NCI-H82 treated with DMSO at 0.1 percent for 48 hours (cell line): ENCODE measurements around the gene POLR1B.
A peak's percentile ranks its signal among the peaks of the same experiment; 100 is the strongest.
"Not testable (repeated sequence)": the region's sequence is repeated elsewhere in the genome, so short reads cannot be mapped to it uniquely, and the experiment has no call there.

ENCODE experiments used
- DNase-seq: peaks from one replicate; lab custom pipeline; 2025; ENCODE audit not compliant: unreplicated experiment; lab: John Stamatoyannopoulos, UW

POLR1B gene

GRCh38 chr2:112597537-112598322, 55.5 kb downstream of the POLR1B start:
- no peak for DNase-seq

- no peak for DNase-seq
Measured at GRCh38 chr2:112600634-112601033, 58.4 kb downstream of the POLR1B start.

DNA sequence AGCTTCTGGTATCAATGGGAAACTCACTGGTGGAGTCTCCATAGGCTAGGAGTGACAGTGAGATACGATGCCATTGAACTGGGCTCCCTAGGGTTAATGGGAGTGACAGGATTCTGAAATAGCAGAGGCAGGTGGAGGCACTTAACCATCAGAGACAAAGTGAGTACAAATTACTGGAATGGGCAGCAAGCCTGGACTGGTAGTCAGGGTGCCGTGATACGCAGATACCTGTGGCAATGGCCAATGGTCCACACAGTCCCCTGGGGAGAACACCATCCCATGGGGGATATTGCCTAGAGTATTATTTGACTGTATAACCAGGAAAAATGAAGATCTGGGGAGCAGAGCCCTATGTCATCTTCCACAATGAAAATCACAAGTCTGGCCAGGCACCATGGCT, 59.5 kb downstream of the POLR1B start:
- no peak for DNase-seq

GRCh38 chr2:112602917-112603316, 60.7 kb downstream of the POLR1B start:
- no peak for DNase-seq

- no peak for DNase-seq
Measured at GRCh38 chr2:112603731-112604130, 61.5 kb downstream of the POLR1B start.

GRCh38 chr2:112604952-112605351, 62.7 kb downstream of the POLR1B start:
- DNase-seq = no peak

- no peak for DNase-seq
Measured at GRCh38 chr2:112605926-112606325, 63.7 kb downstream of the POLR1B start.

DNA sequence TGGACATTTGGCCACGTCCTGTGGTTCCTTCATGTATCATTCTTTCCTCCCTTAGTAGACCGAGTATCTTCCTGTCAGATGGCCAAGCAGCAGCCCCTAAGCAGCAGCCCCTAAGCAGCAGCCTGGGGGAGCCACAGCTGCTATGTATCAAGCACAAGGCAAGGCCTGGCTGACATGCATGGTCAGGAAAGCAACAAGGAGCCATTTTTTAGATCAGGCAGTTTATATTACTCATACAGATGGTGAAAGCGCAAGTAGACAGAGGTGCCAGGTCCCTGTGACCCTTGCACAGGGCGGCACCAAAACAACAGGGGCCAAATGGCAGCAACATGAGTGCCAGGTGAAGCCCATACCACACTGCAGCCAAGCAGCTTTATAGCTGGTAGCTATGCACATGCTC, 64.3 kb downstream of the POLR1B start:
- DNase-seq = no peak

- no peak for DNase-seq
Measured at GRCh38 chr2:112607680-112608438, 65.6 kb downstream of the POLR1B start.

DNA sequence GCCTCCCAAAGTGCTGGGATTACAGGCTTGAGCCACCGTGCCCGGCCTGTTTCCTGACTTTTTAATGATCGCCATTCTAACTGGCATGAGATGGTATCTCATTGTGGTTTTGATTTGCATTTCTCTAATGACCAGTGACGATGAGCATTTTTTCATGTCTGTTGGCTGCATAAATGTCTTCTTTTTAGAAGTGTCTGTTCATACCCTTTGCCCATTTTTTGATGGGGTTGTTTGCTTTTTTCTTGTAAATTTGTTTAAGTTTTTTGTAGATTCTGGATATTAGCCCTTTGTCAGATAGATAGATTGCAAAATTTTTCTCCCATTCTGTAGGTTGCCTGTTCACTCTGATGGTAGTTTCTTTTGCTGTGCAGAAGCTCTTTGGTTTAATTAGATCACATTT, 67.1 kb downstream of the POLR1B start:
- DNase-seq = not testable (repeated sequence)

GRCh38 chr2:112612283-112612682, 70.0 kb downstream of the POLR1B start:
- DNase-seq = not testable (repeated sequence)

GRCh38 chr2:112614201-112614840, 72.1 kb downstream of the POLR1B start:
- DNase-seq = no peak

DNA sequence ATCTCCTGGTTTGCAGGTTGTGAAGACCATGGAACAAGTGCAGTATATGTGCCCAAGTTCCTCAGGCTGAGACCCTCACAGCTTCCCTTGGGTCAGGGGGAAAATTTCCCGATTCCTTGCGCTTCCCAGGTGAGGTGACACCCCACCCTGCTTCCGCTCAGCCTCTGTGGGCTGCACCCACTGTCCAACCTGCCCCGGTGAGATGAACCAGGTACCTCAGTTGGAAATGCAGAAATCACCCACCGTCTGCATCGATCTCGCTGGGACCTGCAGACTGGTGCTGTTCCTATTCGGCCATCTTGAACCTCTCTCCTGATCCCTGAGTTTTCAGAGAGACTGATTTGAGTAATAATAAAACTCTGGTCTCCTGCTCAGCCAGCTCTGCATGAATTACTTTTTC, 72.8 kb downstream of the POLR1B start:
- DNase-seq = no peak

- not testable (repeated sequence) for DNase-seq
Measured at GRCh38 chr2:112615798-112616197, 73.5 kb downstream of the POLR1B start.

GRCh38 chr2:112618383-112618782, 76.1 kb downstream of the POLR1B start:
- no peak for DNase-seq

- no peak for DNase-seq
Measured at GRCh38 chr2:112621790-112622527, 79.7 kb downstream of the POLR1B start.

DNA sequence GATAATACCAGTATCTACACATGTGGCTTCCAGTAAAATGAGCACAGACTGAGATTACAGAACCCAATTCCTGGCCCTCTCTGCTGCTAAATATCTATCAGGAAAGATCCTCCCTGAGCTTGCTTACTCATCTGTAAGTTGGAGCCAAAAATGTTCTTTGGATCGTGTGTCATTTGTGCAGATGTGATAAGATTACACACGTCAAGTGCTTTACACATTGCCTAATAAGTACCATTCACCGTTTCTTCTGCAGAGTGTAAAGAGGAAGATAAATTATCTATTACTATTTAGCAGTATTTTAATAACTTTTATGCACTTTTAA, 80.2 kb downstream of the POLR1B start:
- DNase-seq = no peak

DNA sequence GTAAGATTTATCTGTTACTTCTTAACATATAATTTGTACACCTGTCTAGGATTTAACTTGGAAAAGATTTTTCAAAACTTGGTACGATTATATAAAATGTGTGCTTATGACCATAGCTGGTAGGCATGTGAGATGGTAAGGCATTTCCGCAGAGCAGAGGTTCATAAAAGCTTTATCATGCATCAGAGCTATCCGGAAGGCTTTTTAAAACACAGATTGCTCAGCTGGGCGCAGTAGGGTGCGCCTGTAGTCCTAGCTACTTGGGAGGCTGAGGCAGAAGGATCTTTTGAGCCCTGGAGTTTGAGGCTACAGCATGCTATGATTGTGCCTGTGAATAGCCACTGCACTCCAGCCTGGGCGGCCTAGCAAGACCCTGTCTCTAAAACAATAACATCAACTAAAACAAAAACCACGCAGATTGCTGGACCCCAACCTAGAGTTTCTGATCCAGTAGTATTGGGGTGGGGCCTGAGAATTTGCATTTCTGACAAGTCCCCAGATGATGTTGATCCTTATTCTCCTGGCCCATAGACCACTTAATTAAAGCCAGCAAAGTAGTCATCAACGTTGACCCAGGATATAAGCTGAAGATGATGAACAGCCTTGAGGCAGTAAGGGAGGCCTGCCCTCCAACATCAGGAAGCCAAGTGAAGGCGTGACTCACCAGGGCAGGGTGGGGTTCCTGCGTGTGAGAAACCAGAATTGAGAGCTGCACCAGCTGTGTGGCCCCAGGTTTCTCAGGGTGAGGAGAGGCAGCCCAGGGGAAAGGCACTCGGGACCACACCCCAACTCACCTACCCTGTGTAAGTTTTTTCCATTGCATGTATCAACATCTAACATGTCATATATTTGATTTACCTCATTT, 81.9 kb downstream of the POLR1B start:
- DNase-seq = no peak

DNA sequence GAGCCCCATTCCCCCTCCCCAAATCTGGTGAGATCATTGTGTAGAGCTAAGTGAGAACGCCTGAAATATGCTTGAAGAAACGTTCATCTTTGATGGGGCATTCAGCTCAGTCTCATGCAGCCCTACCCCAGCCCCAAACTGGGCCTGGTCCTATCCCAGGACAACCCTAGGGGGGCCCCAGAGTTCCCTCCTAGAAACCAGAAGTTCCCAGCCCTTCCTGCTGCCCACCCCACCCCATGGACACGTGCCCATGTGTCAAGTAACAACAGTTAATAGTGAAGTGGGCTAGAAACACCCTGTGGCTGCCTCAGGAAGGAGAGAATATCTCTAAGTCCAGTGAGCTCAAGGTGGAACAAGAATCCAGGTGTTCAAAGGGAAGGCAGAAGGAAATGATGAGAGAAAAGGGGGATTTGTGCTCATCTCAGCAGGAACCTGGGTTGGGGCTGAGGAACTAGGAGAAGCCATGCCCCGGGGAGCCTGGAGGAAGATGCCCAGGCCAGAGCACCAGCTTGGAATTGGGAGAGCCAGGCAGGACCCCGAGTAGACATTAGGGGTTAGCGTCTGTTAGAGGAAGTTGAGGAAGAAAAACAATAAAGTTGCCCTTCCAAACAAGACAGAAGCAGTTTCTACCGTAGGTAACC, 83.3 kb downstream of the POLR1B start:
- DNase-seq = no peak

DNA sequence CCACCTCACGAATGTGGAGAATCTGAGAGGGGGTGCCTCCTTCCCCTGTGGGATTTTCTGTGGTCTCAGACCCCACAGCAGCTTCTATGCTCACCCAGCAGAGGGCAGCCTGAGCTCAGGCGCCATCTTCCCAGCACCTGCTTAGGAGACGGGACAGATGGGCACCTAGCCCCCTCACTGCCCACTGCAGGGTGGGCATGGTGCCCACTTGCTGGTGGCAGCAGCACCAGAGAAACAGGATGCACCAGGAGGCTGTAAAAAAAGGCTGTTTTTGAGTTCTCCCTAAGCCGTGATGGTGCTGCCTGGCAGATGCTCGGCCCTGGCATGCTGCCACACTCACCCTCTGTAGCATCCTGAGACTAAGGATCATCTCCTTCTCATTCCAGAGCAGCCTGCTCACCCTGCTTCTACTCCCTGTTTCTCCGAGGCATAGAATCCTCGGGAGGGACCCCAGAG, 84.4 kb downstream of the POLR1B start:
- DNase-seq = peak; percentile 26
